ENCODE measurements around the gene P2RX6. TPM values are rescaled to one million over a fixed set of nuclear protein-coding genes. Genes with fewer than 3 reads are reported as not detected.

P2RX6 gene
- total and polyA plus RNA-seq, 9 of the 15 experiments (the other 6 are each of a cell fraction or from before 2014, with no cell fraction given): 0.01 to 3.9 (median 1.5) TPM; not detected in 1

- Histone ChIP-seq H2AFZ (ENCODE audit: low read depth, low read length) (no peak overlapping the region), H3K4me3 (no peak overlapping the region), H3K9ac (ENCODE audit: insufficient read depth in 1 of 2, low read depth in 2 of 2, low read length in 2 of 2) (peak overlapping the region in 1 of 2 experiments; percentile 6; a peak in 1 of 4 replicates), H3K27ac (ENCODE audit: extremely low read depth, low read depth, low read length) (no peak overlapping the region), H3K9me1 (ENCODE audit: control insufficient read depth, insufficient read depth, low read length) (no peaks in the 10 kb centered on the region), H4K20me1 (replicated peaks; ENCODE audit: control insufficient read depth, insufficient read depth, low read length) (peaks cover 46% of the 10 kb centered on the region), H3K9me3 (replicated peaks; ENCODE audit: control insufficient read depth, insufficient read depth, low read depth, low read length) (no peaks in the 10 kb centered on the region), H3K36me3 (ENCODE audit: control insufficient read depth, insufficient read depth, low read length) (no peaks in the 10 kb centered on the region), H3K79me2 (ENCODE audit: control insufficient read depth, insufficient read depth, low read length) (no peaks in the 10 kb centered on the region), H3K27me3 (ENCODE audit: control insufficient read depth in 2 of 2, insufficient read depth in 2 of 2, low read length in 2 of 2) (peaks cover 14 to 46% of the 10 kb centered on the region in 2 experiments; a peak in 4 of 5 replicates), H3K4me2 (ENCODE audit: insufficient read depth, low read length) (no peak overlapping the region), H3K4me1 (replicated peaks in 1 of 2; ENCODE audit: control insufficient read depth in 2 of 2, insufficient read depth in 2 of 2, low read length in 2 of 2) (peaks cover 0 to 40% of the 10 kb centered on the region in 2 experiments; a peak in 3 of 5 replicates)
- intact Hi-C loops (cut with micrococcal nuclease) (no loop called here), in situ Hi-C loops (cut with MboI) (loop anchor here (25.0 kb wide), 1 partner anchor 170 kb away; no protein-coding TSS in a partner anchor)
- 13% methylated on average over 17 of the region's 19 CpGs for WGBS (ENCODE audit: insufficient coverage, low coverage, missing lambda C conversion rate)
- DNase-seq (ENCODE audit: extremely low read depth in 1 of 4, low spot score in 3 of 4) (peak; percentile 58 to 84 (median 77)), FAIRE-seq (no peak), ATAC-seq (peak; percentile 54)
- BruUV-seq (replicated peaks): no TSS peak
- ChIA-PET POLR2A (interaction anchor here (0.6 to 64.4 kb wide), 6 partner anchors 9 to 243 kb away, joined by 5 to 1556 read pairs (median 134); partner anchors contain the start of genes CRKL, LZTR1 and THAP7), CTCF (ENCODE audit: low intra/inter-chr PET ratio) (interaction anchor here (0.6 kb wide), 1 partner anchor 90 kb away, joined by 4 read pairs; no protein-coding TSS in a partner anchor)
- no peak for TF ChIP-seq TAF7 (tag; IDR thresholded peaks at IDR 0.05)
- 0 out of 2 replicates have a peak, but pooled peaks have one; percentile 32 for TF ChIP-seq DIDO1 (tag; IDR thresholded peaks at IDR 0.05; ENCODE audit: low read depth)
- TF ChIP-seq TAF15 (IDR thresholded peaks at IDR 0.05; ENCODE audit: low read depth, low read length): 0 out of 2 replicates have a peak, but pooled peaks have one; percentile 20
- TF ChIP-seq POLR2B (IDR thresholded peaks at IDR 0.05; ENCODE audit: low read depth, partially characterized antibody): no peak
- TF ChIP-seq SMC3 (conservative IDR thresholded peaks at IDR 0.05; ENCODE audit: insufficient read depth, low read depth, low read length): 0 out of 2 replicates have a peak, but pooled peaks have one; percentile 10
- no peak for TF ChIP-seq ZNF668 (CRISPR knock-in tag; IDR thresholded peaks at IDR 0.05)
- peak; percentile 22 to 36 (median 29); a peak in 3 of 6 replicates for TF ChIP-seq CTCF (IDR thresholded peaks at IDR 0.05 in 2 of 3, conservative IDR thresholded peaks at IDR 0.05 in 1 of 3; ENCODE audit: insufficient read depth in 2 of 3, low read depth in 1 of 3, low read length in 3 of 3)
- TF ChIP-seq CTBP1 (IDR thresholded peaks at IDR 0.05; ENCODE audit: borderline replicate concordance): peak; percentile 84
- TF ChIP-seq VEZF1 (CRISPR knock-in tag; IDR thresholded peaks at IDR 0.05): peak; percentile 78
- TF ChIP-seq PRMT5 (CRISPR knock-in tag; IDR thresholded peaks at IDR 0.05): 0 out of 2 replicates have a peak, but pooled peaks have one; percentile 50
- TF ChIP-seq RERE (CRISPR knock-in tag; IDR thresholded peaks at IDR 0.05; ENCODE audit: borderline replicate concordance): no peak
- TF ChIP-seq ZNF785 (CRISPR knock-in tag; IDR thresholded peaks at IDR 0.05): no peak
- peak; percentile 52 for TF ChIP-seq EGR1 (conservative IDR thresholded peaks at IDR 0.05)
Measured at GRCh38 chr22:20967697-20968211, 47.2 kb upstream of the P2RX6 start.

Data from K562 (cell line).